Measurements from ENCODE around the gene MZB1.
"Not testable (repeated sequence)": the region's sequence is repeated elsewhere in the genome, so short reads cannot be mapped to it uniquely, and the experiment has no call there.

Gene MZB1

GRCh38 chr5:139355900-139356299, 33.8 kb downstream of the MZB1 start:
- H3K27me3 Mint-ChIP-seq (ENCODE audit: low read depth); H3K27ac Mint-ChIP-seq; H3K9me3 Mint-ChIP-seq; H3K4me3 Mint-ChIP-seq; H3K4me1 Mint-ChIP-seq (ENCODE audit: low read depth): not testable (repeated sequence)
- peaks cover 23% of the 10 kb centered on the region for H3K36me3 Mint-ChIP-seq (ENCODE audit: low read depth)

- no peak overlapping the region for H3K4me3 Mint-ChIP-seq
- H3K4me1 Mint-ChIP-seq (ENCODE audit: low read depth), result peaks cover 5% of the 10 kb centered on the region
- H3K9me3 Mint-ChIP-seq, result peaks cover 6% of the 10 kb centered on the region
- no peaks in the 10 kb centered on the region for H3K27me3 Mint-ChIP-seq (ENCODE audit: low read depth)
- H3K27ac Mint-ChIP-seq, result peak overlapping the region; percentile 59
- peaks cover 17% of the 10 kb centered on the region for H3K36me3 Mint-ChIP-seq (ENCODE audit: low read depth)
These were observed 35.5 kb downstream of the MZB1 start for GRCh38 chr5:139354186-139354585.

- Mint-ChIP-seq H3K36me3 (ENCODE audit: low read depth) (peaks cover 12% of the 10 kb centered on the region), H3K4me1 (ENCODE audit: low read depth) (peaks cover 23% of the 10 kb centered on the region)
- not testable (repeated sequence) for H3K4me3 Mint-ChIP-seq; H3K27ac Mint-ChIP-seq; H3K9me3 Mint-ChIP-seq; H3K27me3 Mint-ChIP-seq (ENCODE audit: low read depth)
These were observed 41.9 kb downstream of the MZB1 start for GRCh38 chr5:139347863-139348262.

DNA sequence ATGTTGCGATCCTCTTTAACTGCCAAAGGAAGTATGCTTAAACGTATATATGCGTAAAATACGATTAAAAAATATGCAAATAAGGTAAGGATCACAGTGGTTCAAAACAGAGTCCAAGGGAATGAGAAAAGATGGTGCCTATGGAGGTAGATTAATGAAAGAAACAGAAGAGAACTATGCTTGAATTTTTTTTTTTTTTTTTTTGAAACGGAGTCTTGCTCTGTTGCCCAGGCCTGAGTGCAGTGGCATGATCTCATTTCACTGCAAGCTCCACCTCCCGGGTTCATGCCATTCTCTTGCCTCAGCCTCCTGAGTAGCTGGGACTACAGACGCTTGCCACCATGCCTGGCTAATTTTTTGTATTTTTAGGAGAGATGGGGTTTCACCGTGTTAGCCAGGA, 44.3 kb downstream of the MZB1 start:
- Mint-ChIP-seq H3K4me1 (ENCODE audit: low read depth) (peaks cover 36% of the 10 kb centered on the region), H3K36me3 (ENCODE audit: low read depth) (peaks cover 13% of the 10 kb centered on the region)
- not testable (repeated sequence) for H3K27ac Mint-ChIP-seq; H3K4me3 Mint-ChIP-seq; H3K9me3 Mint-ChIP-seq; H3K27me3 Mint-ChIP-seq (ENCODE audit: low read depth)

GRCh38 chr5:139344177-139344576, 45.5 kb downstream of the MZB1 start:
- Mint-ChIP-seq H3K36me3 (ENCODE audit: low read depth) (peaks cover 13% of the 10 kb centered on the region), H3K27ac (no peak overlapping the region), H3K4me3 (peak overlapping the region; percentile 28), H3K4me1 (ENCODE audit: low read depth) (peaks cover 37% of the 10 kb centered on the region), H3K27me3 (ENCODE audit: low read depth) (no peaks in the 10 kb centered on the region), H3K9me3 (no peaks in the 10 kb centered on the region)

DNA sequence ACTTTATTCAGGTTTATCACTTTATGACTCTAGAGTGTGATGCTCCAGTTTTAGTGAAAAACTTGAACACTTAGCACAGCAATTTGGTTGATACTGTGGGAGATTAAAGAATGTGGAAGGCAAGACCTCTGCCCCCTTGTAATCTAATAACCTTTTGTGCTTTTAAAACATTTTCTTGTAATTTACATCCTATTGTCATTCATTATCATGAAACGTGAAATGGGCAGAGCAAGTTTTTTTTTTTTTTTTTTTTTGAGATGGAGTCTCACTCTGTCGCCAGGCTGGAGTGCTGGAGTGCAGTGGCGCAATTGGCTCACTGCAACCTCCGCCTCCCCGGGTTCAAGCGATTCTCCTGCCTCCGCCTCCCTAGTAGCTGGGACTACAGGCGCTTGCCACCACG, 46.2 kb downstream of the MZB1 start:
- H3K27me3 Mint-ChIP-seq (ENCODE audit: low read depth), result no peaks in the 10 kb centered on the region
- no peaks in the 10 kb centered on the region for H3K9me3 Mint-ChIP-seq
- H3K4me3 Mint-ChIP-seq, result peak overlapping the region; percentile 97
- peaks cover 34% of the 10 kb centered on the region for H3K4me1 Mint-ChIP-seq (ENCODE audit: low read depth)
- H3K27ac Mint-ChIP-seq, result peak overlapping the region; percentile 99
- H3K36me3 Mint-ChIP-seq (ENCODE audit: low read depth), result peaks cover 13% of the 10 kb centered on the region

DNA sequence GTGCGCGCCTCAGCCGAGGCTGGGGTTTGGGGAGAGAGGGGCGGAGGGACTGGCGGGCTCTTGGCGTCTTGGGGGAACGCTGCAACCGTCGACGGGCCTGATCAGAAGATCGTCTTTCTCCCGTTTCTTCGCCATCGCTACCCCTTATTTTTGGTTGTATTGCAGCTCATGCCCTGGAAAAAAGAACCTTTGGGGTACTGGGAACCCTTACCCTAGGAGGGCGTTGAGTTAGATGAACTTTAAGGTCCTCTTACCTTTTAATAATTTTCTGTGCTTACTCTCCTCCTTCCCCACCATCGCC, 47.3 kb downstream of the MZB1 start:
- Mint-ChIP-seq H3K4me1 (ENCODE audit: low read depth) (peaks cover 33% of the 10 kb centered on the region), H3K36me3 (ENCODE audit: low read depth) (peaks cover 13% of the 10 kb centered on the region), H3K27ac (peak overlapping the region; percentile 99), H3K27me3 (ENCODE audit: low read depth) (no peaks in the 10 kb centered on the region), H3K9me3 (no peaks in the 10 kb centered on the region), H3K4me3 (peak overlapping the region; percentile 97)

GRCh38 chr5:139341689-139342422, 47.9 kb downstream of the MZB1 start, which contains the start of gene PAIP2:
Gene PAIP2 (plus strand): TSS chr5:139341854. CDS start chr5:139363785, 21,931 bp downstream.
- peak within 1 kb of the TSS; percentile 99 for H3K27ac Mint-ChIP-seq
- H3K4me1 Mint-ChIP-seq (ENCODE audit: low read depth), result peaks cover 33% of the 10 kb centered on the region
- H3K4me3 Mint-ChIP-seq, result peak within 1 kb of the TSS; percentile 97
- peaks cover 12% of the 10 kb centered on the region for H3K36me3 Mint-ChIP-seq (ENCODE audit: low read depth)
- H3K27me3 Mint-ChIP-seq (ENCODE audit: low read depth), result no peaks in the 10 kb centered on the region
- H3K9me3 Mint-ChIP-seq, result no peaks in the 10 kb centered on the region

GRCh38 chr5:139341187-139341688, 48.5 kb downstream of the MZB1 start:
- Mint-ChIP-seq H3K4me1 (ENCODE audit: low read depth) (peaks cover 34% of the 10 kb centered on the region), H3K36me3 (ENCODE audit: low read depth) (peaks cover 11% of the 10 kb centered on the region), H3K27me3 (ENCODE audit: low read depth) (no peaks in the 10 kb centered on the region), H3K4me3 (peak overlapping the region; percentile 97), H3K27ac (peak overlapping the region; percentile 99), H3K9me3 (no peaks in the 10 kb centered on the region)

DNA sequence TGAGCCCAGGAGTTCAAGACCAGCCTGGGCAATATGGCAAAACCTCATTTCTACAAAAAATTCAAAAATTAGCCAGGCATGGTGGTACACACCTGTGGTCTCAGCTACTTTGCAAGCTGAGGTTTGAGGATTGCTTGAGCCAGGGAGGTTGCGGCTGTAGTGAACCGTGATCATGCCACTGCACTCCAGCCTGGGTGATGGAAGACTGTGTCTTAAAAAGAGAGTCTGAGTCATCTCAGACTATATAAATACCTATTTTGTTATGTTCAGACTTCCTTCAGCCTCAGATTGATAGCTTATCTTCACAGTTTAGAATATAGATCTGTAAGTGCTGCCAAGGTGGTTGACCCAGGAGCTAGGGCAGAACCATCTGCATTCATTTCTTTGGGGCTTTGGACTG, 49.7 kb downstream of the MZB1 start:
- Mint-ChIP-seq H3K4me1 (ENCODE audit: low read depth) (peaks cover 30% of the 10 kb centered on the region), H3K36me3 (ENCODE audit: low read depth) (peaks cover 8% of the 10 kb centered on the region), H3K4me3 (no peak overlapping the region), H3K9me3 (no peaks in the 10 kb centered on the region), H3K27ac (no peak overlapping the region), H3K27me3 (ENCODE audit: low read depth) (no peaks in the 10 kb centered on the region)
